Hepatocyte (in vitro differentiated cells): ENCODE results near the gene DMD. TPM values are rescaled to one million over a fixed set of nuclear protein-coding genes. Genes with fewer than 3 reads are reported as not detected.

Experiments used
- DNase-seq: peaks from one replicate; pipeline ENCODE4 v3.0.0-alpha.2; 2016; ENCODE audit warnings: low spot score
- H2AFZ ChIP-seq: fragments of 200-600 bp; sonication (generic); 2 replicates; pipeline ENCODE4 v1.6.0; 2016; ENCODE audit warnings: antibody characterized with exemption, mild to moderate bottlenecking
- H3K27ac ChIP-seq: fragments of 200-600 bp; sonication (generic); 2 replicates; pipeline ENCODE4 v1.5.1; 2016; ENCODE audit warnings: mild to moderate bottlenecking
- H3K27me3 ChIP-seq: fragments of 200-600 bp; sonication (generic); 2 replicates; pipeline ENCODE4 v1.6.1; 2016
- H3K36me3 ChIP-seq: fragments of 200-600 bp; sonication (generic); replicated peaks from 2 replicates; pipeline ENCODE4 v1.5.1; 2016; ENCODE audit warnings: low read depth; ENCODE audit not compliant: insufficient read depth
- H3K4me1 ChIP-seq: fragments of 200-600 bp; sonication (generic); 2 replicates; pipeline ENCODE4 v1.5.1; 2016; ENCODE audit warnings: mild to moderate bottlenecking, moderate library complexity; ENCODE audit not compliant: insufficient read depth
- H3K4me2 ChIP-seq: fragments of 200-600 bp; sonication (generic); 2 replicates; pipeline ENCODE4 v1.6.0; 2016
- H3K4me3 ChIP-seq: fragments of 200-600 bp; sonication (generic); 2 replicates; pipeline ENCODE4 v1.5.1; 2016; ENCODE audit warnings: mild to moderate bottlenecking
- H3K79me2 ChIP-seq: fragments of 200-600 bp; sonication (generic); 2 replicates; pipeline ENCODE4 v1.6.0; 2017; ENCODE audit warnings: mild to moderate bottlenecking
- H3K9me2 ChIP-seq: fragments of 200-600 bp; sonication (generic); replicated peaks from 2 replicates; pipeline ENCODE4 v1.6.0; 2017; ENCODE audit warnings: mild to moderate bottlenecking; ENCODE audit not compliant: insufficient read depth
- H3K9me3 ChIP-seq: fragments of 200-600 bp; sonication (generic); 2 replicates; pipeline ENCODE4 v1.5.1; 2016; ENCODE audit warnings: low read depth, mild to moderate bottlenecking
- H4K20me1 ChIP-seq: fragments of 200-600 bp; sonication (generic); 2 replicates; pipeline ENCODE4 v1.6.0; 2016; ENCODE audit warnings: mild to moderate bottlenecking; ENCODE audit not compliant: insufficient read depth, poor library complexity, severe bottlenecking
- EZH2 ChIP-seq: fragments of 200-600 bp; sonication (generic); IDR thresholded peaks from 2 replicates; pipeline ENCODE4 v1.6.1; 2016; ENCODE audit warnings: antibody characterized with exemption, mild to moderate bottlenecking, borderline replicate concordance
- EZH2phosphoT487 ChIP-seq: fragments of 200-600 bp; sonication (generic); IDR thresholded peaks from one replicate; pipeline ENCODE4 v1.6.1; 2018; ENCODE audit warnings: antibody characterized with exemption, mild to moderate bottlenecking, low read depth, moderate library complexity; ENCODE audit not compliant: unreplicated experiment, severe bottlenecking
- WGBS: methylation state at CpG from one replicate; pipeline ENCODE4 v1.1.6; 2016; ENCODE audit warnings: low lambda C conversion rate; ENCODE audit errors: missing lambda C conversion rate; 5-methylcytosine and 5-hydroxymethylcytosine counted together
- polyA plus RNA-seq: library from polyadenylated mRNA; unstranded; fragments of >200 nt; fragmentation: Nextera tagmentation; extraction: Ambion mirVana; gene quantifications from 2 replicates; pipeline ENCODE4 v1.2.1, GENCODE V29; 2016
- total RNA-seq: library from RNA; depleted of rRNA; stranded (reverse); fragments of >200 nt; gene quantifications from 2 replicates; pipeline ENCODE4 v1.2.3, GENCODE V29; 2014
- TF ChIP-seq, protein P1 (sequence below): fragments of 200-600 bp; sonication (generic); IDR thresholded peaks from 2 replicates; pipeline ENCODE4 v1.5.1; 2016; ENCODE audit warnings: antibody characterized with exemption, mild to moderate bottlenecking; ENCODE audit not compliant: poor library complexity

The DMD gene
- total and polyA plus RNA-seq, 2 experiments from 2014 or later: 14.2 to 27.8 TPM

DNA sequence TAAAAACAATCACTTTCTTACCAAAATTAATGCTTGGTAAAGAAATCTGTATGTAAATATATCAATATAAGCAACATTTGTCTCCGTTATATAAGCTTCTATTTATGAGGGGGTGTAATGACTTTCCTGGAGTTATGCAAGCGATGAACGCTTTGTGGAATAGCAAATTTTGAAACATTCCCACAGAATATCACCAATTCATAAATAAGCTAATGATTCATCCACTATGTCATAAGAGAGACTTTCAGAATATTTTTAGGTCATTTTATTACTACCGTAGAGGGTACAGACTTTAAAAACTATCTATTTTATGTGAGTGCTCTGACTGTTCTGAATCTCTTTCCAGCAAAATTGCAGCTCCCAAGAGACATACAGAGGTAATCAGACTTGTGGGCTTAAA, 1960.0 kb downstream of the DMD start:
- DNase-seq: no peak
- Histone ChIP-seq H2AFZ (no peak overlapping the region), H3K27ac (no peak overlapping the region), H3K27me3 (no peaks in the 10 kb centered on the region), H3K4me3 (no peak overlapping the region), H3K36me3 (no peaks in the 10 kb centered on the region), H3K79me2 (no peaks in the 10 kb centered on the region), H3K4me2 (no peak overlapping the region), H4K20me1 (no peaks in the 10 kb centered on the region), H3K9me3 (no peaks in the 10 kb centered on the region), H3K4me1 (no peaks in the 10 kb centered on the region), H3K9me2 (no peaks in the 10 kb centered on the region)
- 75% methylated on average over 4 of the region's 4 CpGs for WGBS
- TF ChIP-seq, protein P1, sequence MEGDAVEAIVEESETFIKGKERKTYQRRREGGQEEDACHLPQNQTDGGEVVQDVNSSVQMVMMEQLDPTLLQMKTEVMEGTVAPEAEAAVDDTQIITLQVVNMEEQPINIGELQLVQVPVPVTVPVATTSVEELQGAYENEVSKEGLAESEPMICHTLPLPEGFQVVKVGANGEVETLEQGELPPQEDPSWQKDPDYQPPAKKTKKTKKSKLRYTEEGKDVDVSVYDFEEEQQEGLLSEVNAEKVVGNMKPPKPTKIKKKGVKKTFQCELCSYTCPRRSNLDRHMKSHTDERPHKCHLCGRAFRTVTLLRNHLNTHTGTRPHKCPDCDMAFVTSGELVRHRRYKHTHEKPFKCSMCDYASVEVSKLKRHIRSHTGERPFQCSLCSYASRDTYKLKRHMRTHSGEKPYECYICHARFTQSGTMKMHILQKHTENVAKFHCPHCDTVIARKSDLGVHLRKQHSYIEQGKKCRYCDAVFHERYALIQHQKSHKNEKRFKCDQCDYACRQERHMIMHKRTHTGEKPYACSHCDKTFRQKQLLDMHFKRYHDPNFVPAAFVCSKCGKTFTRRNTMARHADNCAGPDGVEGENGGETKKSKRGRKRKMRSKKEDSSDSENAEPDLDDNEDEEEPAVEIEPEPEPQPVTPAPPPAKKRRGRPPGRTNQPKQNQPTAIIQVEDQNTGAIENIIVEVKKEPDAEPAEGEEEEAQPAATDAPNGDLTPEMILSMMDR: no peak
- TF ChIP-seq EZH2 (no peak), EZH2phosphoT487 (no peak)

DNA sequence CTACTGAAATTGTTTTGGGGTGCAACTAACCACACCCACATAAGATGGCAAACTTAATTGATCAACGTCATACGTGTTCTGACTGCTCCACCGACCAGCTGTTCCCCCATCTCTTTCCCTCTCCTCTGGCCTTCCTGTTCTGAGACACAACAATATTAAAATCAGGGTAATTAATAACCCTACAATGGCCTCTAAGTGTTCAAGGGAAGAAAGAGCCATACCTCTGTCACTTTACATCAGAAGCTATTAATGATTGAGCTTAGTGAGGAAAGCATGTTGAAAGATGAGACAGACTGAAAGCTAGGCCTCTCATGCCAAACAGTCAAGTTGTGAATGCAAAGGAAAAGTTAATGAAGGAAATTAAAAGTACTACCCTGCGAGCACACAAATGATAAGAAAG, 1965.6 kb downstream of the DMD start:
- TF ChIP-seq, protein P1: no peak
- TF ChIP-seq EZH2 (no peak), EZH2phosphoT487 (no peak)
- no peaks in the 10 kb centered on the region for H3K9me3 ChIP-seq
- no peak overlapping the region for H2AFZ ChIP-seq
- H3K27ac ChIP-seq: no peak overlapping the region
- no peaks in the 10 kb centered on the region for H3K4me1 ChIP-seq
- H4K20me1 ChIP-seq: no peaks in the 10 kb centered on the region
- H3K4me2 ChIP-seq: no peak overlapping the region
- DNase-seq: no peak
- no peaks in the 10 kb centered on the region for H3K9me2 ChIP-seq
- WGBS: 76% methylated on average over 4 of the region's 4 CpGs
- H3K27me3 ChIP-seq: no peaks in the 10 kb centered on the region
- no peaks in the 10 kb centered on the region for H3K36me3 ChIP-seq
- H3K79me2 ChIP-seq: no peaks in the 10 kb centered on the region
- H3K4me3 ChIP-seq: no peak overlapping the region

DNA sequence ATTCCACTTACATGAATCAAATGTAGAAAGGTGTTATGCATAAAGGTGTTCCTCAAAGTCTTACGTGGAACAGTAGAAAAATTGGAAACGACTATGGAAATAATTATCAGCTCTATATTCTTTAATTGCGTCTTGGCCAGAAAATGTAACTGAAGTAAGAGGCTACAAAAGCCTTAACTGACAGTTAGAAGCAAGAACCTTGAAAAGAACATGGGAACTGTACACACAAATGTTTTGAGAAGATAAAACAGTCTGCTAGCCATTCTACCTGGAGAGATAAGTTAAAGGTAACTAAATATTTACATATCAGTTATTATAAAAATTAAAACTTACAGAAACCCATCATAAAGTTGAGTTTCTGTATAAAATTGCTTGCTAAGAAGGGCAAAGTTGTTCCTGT, 1967.5 kb downstream of the DMD start:
- no peaks in the 10 kb centered on the region for H3K4me1 ChIP-seq
- no peaks in the 10 kb centered on the region for H3K27me3 ChIP-seq
- no peak for DNase-seq
- no peaks in the 10 kb centered on the region for H4K20me1 ChIP-seq
- H3K4me2 ChIP-seq: no peak overlapping the region
- H2AFZ ChIP-seq: no peak overlapping the region
- H3K4me3 ChIP-seq: no peak overlapping the region
- 65% methylated on average over 3 of the region's 3 CpGs for WGBS
- H3K79me2 ChIP-seq: no peaks in the 10 kb centered on the region
- H3K9me3 ChIP-seq: no peaks in the 10 kb centered on the region
- no peak for TF ChIP-seq EZH2phosphoT487
- TF ChIP-seq, protein P1: no peak
- TF ChIP-seq EZH2: no peak
- no peak overlapping the region for H3K27ac ChIP-seq
- H3K9me2 ChIP-seq: no peaks in the 10 kb centered on the region
- H3K36me3 ChIP-seq: no peaks in the 10 kb centered on the region

DNA sequence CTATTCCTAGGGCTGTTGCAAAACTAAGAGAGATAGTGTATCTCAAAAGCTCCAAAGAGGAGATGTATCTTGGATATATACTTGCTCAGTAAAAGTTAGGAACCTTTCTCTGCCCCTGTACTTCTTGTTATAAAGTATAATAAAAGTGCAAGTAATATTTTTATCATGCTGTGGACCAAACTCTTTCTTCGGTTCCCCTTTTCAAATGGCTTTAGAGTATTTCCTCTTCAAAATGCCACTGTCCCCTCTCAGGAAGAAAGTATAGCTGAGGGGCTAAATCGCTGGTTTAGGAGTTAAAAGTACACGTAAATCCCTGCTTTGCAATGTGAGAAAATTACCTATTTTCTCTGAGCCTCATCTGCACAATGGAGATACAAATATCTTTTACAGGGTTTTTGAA, 1970.4 kb downstream of the DMD start:
- 80% methylated on average over 3 of the region's 3 CpGs for WGBS
- no peaks in the 10 kb centered on the region for H4K20me1 ChIP-seq
- H3K27ac ChIP-seq: no peak overlapping the region
- H3K9me3 ChIP-seq: no peaks in the 10 kb centered on the region
- H3K4me1 ChIP-seq: no peaks in the 10 kb centered on the region
- no peaks in the 10 kb centered on the region for H3K79me2 ChIP-seq
- no peak overlapping the region for H2AFZ ChIP-seq
- DNase-seq: no peak
- no peaks in the 10 kb centered on the region for H3K27me3 ChIP-seq
- H3K4me3 ChIP-seq: no peak overlapping the region
- no peaks in the 10 kb centered on the region for H3K9me2 ChIP-seq
- TF ChIP-seq, protein P1: no peak
- TF ChIP-seq EZH2phosphoT487 (no peak), EZH2 (no peak)
- no peak overlapping the region for H3K4me2 ChIP-seq
- no peaks in the 10 kb centered on the region for H3K36me3 ChIP-seq
